HEK293T (cell line): ENCODE results near the gene ECI2.

Source experiments
- BHLHE40 ChIP-seq: fragments of 450-650 bp; IDR thresholded peaks from 2 replicates; pipeline ENCODE4 v1.6.1; 2016; ENCODE audit warnings: mild to moderate bottlenecking, moderate library complexity, borderline replicate concordance
- ELF4 ChIP-seq: fragments of 450-650 bp; IDR thresholded peaks from 2 replicates; pipeline ENCODE4 v1.6.1; 2017; ENCODE audit warnings: antibody characterized with exemption
- FOXA1 ChIP-seq: fragments of 450-650 bp; IDR thresholded peaks from 2 replicates; pipeline ENCODE4 v1.6.1; 2016; ENCODE audit warnings: mild to moderate bottlenecking
- FOXK2 ChIP-seq: fragments of 450-650 bp; IDR thresholded peaks from 2 replicates; pipeline ENCODE4 v1.6.1; 2016; ENCODE audit warnings: mild to moderate bottlenecking
- FOXM1 ChIP-seq: fragments of 450-650 bp; IDR thresholded peaks from 2 replicates; pipeline ENCODE4 v1.6.1; 2017; ENCODE audit warnings: mild to moderate bottlenecking, borderline replicate concordance
- L3MBTL2 ChIP-seq: fragments of 450-650 bp; conservative IDR thresholded peaks from 2 replicates; pipeline ENCODE4 v1.6.1; 2016; ENCODE audit warnings: mild to moderate bottlenecking
- PKNOX1 ChIP-seq: fragments of 450-650 bp; IDR thresholded peaks from 2 replicates; pipeline ENCODE4 v1.6.1; 2016
- SP1 ChIP-seq: fragments of 450-650 bp; IDR thresholded peaks from 2 replicates; pipeline ENCODE4 v1.6.1; 2017
- SUZ12 ChIP-seq: fragments of 450-650 bp; IDR thresholded peaks from 2 replicates; pipeline ENCODE4 v1.6.1; 2016; ENCODE audit warnings: mild to moderate bottlenecking

GRCh38 chr6:4174042-4174441, 38.7 kb upstream of the ECI2 start:
- TF ChIP-seq SUZ12 = no peak
- no peak for TF ChIP-seq SP1
- no peak for TF ChIP-seq BHLHE40
- no peak for TF ChIP-seq FOXA1
- no peak for TF ChIP-seq ELF4
- TF ChIP-seq FOXM1 = no peak
- TF ChIP-seq L3MBTL2 = no peak
- no peak for TF ChIP-seq FOXK2
- no peak for TF ChIP-seq PKNOX1
